ENCODE measurements around the gene C11orf52.

C11orf52 gene

GRCh38 chr11:111935317-111936039, 16.8 kb downstream of the C11orf52 start:
- H3K4me3 ChIP-seq (ENCODE audit: low read depth, low read length), result no peak overlapping the region

GRCh38 chr11:111936040-111936540, 17.4 kb downstream of the C11orf52 start:
- peak overlapping the region; percentile 53 for H3K4me3 ChIP-seq (ENCODE audit: low read depth, low read length)
- DNase-seq (ENCODE audit: low read depth), result no peak

More at GRCh38 chr11:111935317-111936039, 16.8 kb downstream of the C11orf52 start:
- no peak for DNase-seq (ENCODE audit: low read depth)

GRCh38 chr11:111937461-111937769, 18.7 kb downstream of the C11orf52 start:
- H3K4me3 ChIP-seq (ENCODE audit: low read depth, low read length), result peak overlapping the region; percentile 53
- DNase-seq (ENCODE audit: low read depth), result no peak

- H3K4me3 ChIP-seq (ENCODE audit: low read depth, low read length), result peak overlapping the region; percentile 53
- no peak for DNase-seq (ENCODE audit: low read depth)
Measured at GRCh38 chr11:111937844-111938243, 19.1 kb downstream of the C11orf52 start.

- peak; percentile 29 for DNase-seq (ENCODE audit: low read depth)
- peak overlapping the region; percentile 53 for H3K4me3 ChIP-seq (ENCODE audit: low read depth, low read length)
Measured at GRCh38 chr11:111938687-111939160, 20.0 kb downstream of the C11orf52 start.

- DNase-seq (ENCODE audit: low read depth), result peak; percentile 79
Measured at GRCh38 chr11:111939836-111940604, 21.3 kb downstream of the C11orf52 start.

GRCh38 chr11:111941963-111942362, 23.2 kb downstream of the C11orf52 start:
- no peak for DNase-seq (ENCODE audit: low read depth)
- no peak overlapping the region for H3K4me3 ChIP-seq (ENCODE audit: low read depth, low read length)

More at GRCh38 chr11:111939836-111940604, 21.3 kb downstream of the C11orf52 start:
- H3K4me3 ChIP-seq (ENCODE audit: low read depth, low read length), result no peak overlapping the region

GRCh38 chr11:111942829-111943228, 24.1 kb downstream of the C11orf52 start:
- DNase-seq (ENCODE audit: low read depth), result peak; percentile 66
- no peak overlapping the region for H3K4me3 ChIP-seq (ENCODE audit: low read depth, low read length)

GRCh38 chr11:111944139-111944538, 25.4 kb downstream of the C11orf52 start:
- H3K4me3 ChIP-seq (ENCODE audit: low read depth, low read length), result no peak overlapping the region
- DNase-seq (ENCODE audit: low read depth), result peak; percentile 87

- H3K4me3 ChIP-seq (ENCODE audit: low read depth, low read length), result no peak overlapping the region
- peak; percentile 88 for DNase-seq (ENCODE audit: low read depth)
Measured at GRCh38 chr11:111944651-111945051, 25.9 kb downstream of the C11orf52 start.

- no peak for DNase-seq (ENCODE audit: low read depth)
- H3K4me3 ChIP-seq (ENCODE audit: low read depth, low read length), result no peak overlapping the region
Measured at GRCh38 chr11:111945198-111945597, 26.5 kb downstream of the C11orf52 start.

GRCh38 chr11:111946499-111946898, 27.8 kb downstream of the C11orf52 start:
- no peak overlapping the region for H3K4me3 ChIP-seq (ENCODE audit: low read depth, low read length)
- no peak for DNase-seq (ENCODE audit: low read depth)

- DNase-seq (ENCODE audit: low read depth), result no peak
- H3K4me3 ChIP-seq (ENCODE audit: low read depth, low read length), result no peak overlapping the region
Measured at GRCh38 chr11:111947143-111947542, 28.4 kb downstream of the C11orf52 start.

- DNase-seq (ENCODE audit: low read depth), result no peak
- H3K4me3 ChIP-seq (ENCODE audit: low read depth, low read length), result no peak overlapping the region
Measured at GRCh38 chr11:111949519-111950426, 31.1 kb downstream of the C11orf52 start.

GRCh38 chr11:111951565-111951964, 32.9 kb downstream of the C11orf52 start:
- H3K4me3 ChIP-seq (ENCODE audit: low read depth, low read length), result no peak overlapping the region
- no peak for DNase-seq (ENCODE audit: low read depth)

GRCh38 chr11:111954154-111954553, 35.4 kb downstream of the C11orf52 start:
- H3K4me3 ChIP-seq (ENCODE audit: low read depth, low read length), result no peak overlapping the region
- DNase-seq (ENCODE audit: low read depth), result no peak

GRCh38 chr11:111957663-111958444, 39.1 kb downstream of the C11orf52 start:
- no peak overlapping the region for H3K4me3 ChIP-seq (ENCODE audit: low read depth, low read length)
- no peak for DNase-seq (ENCODE audit: low read depth)

GRCh38 chr11:111960916-111961315, 42.2 kb downstream of the C11orf52 start:
- no peak for DNase-seq (ENCODE audit: low read depth)
- H3K4me3 ChIP-seq (ENCODE audit: low read depth, low read length), result no peak overlapping the region

Data from skeletal muscle cell (primary cell).